ENCODE measurements around the gene FLYWCH1. TPM values are rescaled to one million over a fixed set of nuclear protein-coding genes. Genes with fewer than 3 reads are reported as not detected.

Gene FLYWCH1
- total and polyA plus RNA-seq, 10 of the 15 experiments (the other 5 are each of a cell fraction or from before 2014, with no cell fraction given) = 0.47 to 33.8 (median 11.2) TPM

DNA sequence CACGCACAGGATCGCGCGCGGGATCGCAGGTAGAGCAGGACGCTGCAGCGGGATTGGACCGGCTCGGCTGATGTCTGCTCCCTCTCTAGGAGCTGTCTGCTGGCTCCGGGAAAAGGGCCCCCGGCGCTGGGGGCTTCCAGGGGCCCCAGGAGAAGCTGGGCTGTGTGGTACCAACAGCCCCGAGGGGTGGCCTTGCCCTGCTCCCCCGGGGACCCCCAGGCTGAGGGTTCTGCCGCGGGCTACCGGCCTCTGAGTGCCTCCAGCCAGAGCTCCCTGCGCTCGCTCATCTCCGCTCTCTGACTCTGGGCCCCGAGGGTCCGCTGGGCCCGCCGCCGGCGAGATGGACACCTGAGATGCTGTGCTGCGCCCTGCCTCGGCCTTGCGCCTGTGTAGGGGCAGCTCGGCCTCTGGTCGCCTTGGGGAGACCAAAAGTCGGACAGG lies 56.0 kb downstream of the FLYWCH1 start:
- Histone ChIP-seq H2AFZ (ENCODE audit: control insufficient read depth, low read depth, low read length) (no peak overlapping the region), H3K27me3 (replicated peaks in 1 of 2; ENCODE audit: control insufficient read depth in 2 of 2, insufficient read depth in 2 of 2, low read length in 1 of 2) (no peaks in the 10 kb centered on the region), H3K36me3 (ENCODE audit: control insufficient read depth in 2 of 2, insufficient read depth in 2 of 2, low read length in 1 of 2) (peaks cover 4 to 10% of the 10 kb centered on the region in 2 experiments; a peak in 3 of 4 replicates), H3K4me3 (no peak overlapping the region), H4K20me1 (ENCODE audit: control insufficient read depth, insufficient read depth) (no peaks in the 10 kb centered on the region), H3K4me2 (ENCODE audit: control insufficient read depth, insufficient read depth) (no peak overlapping the region; the same call in 1 of the 2 replicates), H3K79me2 (ENCODE audit: control insufficient read depth, insufficient read depth, low read length) (peaks cover 16% of the 10 kb centered on the region), H3K27ac (ENCODE audit: control insufficient read depth, insufficient read depth) (no peak overlapping the region), H3K4me1 (ENCODE audit: control insufficient read depth, insufficient read depth, low read length) (peaks cover 36% of the 10 kb centered on the region), H3K9me3 (replicated peaks; ENCODE audit: control insufficient read depth, insufficient read depth, low read length) (no peaks in the 10 kb centered on the region), H3K9ac (ENCODE audit: control insufficient read depth, insufficient read depth, low read length) (no peak overlapping the region)
- SMC1A ChIA-PET (ENCODE audit: uncharacterized antibody, unreplicated experiment) = no interaction called here
- CTCF ChIA-PET = no interaction called here
- DNase-seq (ENCODE audit: low read depth, low spot score) = no peak
- RAD21 ChIA-PET (ENCODE audit: unreplicated experiment) = interaction anchor here (0.6 kb wide), 1 partner anchor 452 kb away, joined by 3 read pairs; no protein-coding TSS in a partner anchor
- POLR2A ChIA-PET = interaction anchor here (0.6 to 0.7 kb wide), 4 partner anchors 13 to 55 kb away, joined by 3 to 9 read pairs (median 4); no protein-coding TSS in a partner anchor
- WGBS (ENCODE audit: insufficient coverage, insufficient replicate concordance, low lambda C conversion rate, missing lambda C conversion rate) = 66% methylated on average over 32 of the region's 33 CpGs
- in situ Hi-C loops (cut with MboI) (no loop called here), intact Hi-C loops (cut with micrococcal nuclease; ENCODE audit: unreplicated experiment) (no loop called here)
- ATAC-seq = no peak
- FAIRE-seq = no peak
- BruUV-seq (replicated peaks) = no TSS peak
- no peak for TF ChIP-seq CHD2 (IDR thresholded peaks at IDR 0.05; ENCODE audit: borderline replicate concordance, low read depth, low read length)
- no peak for TF ChIP-seq BRCA1 (IDR thresholded peaks at IDR 0.05; ENCODE audit: low read depth, low read length)
- TF ChIP-seq SPI1 (IDR thresholded peaks at IDR 0.05; ENCODE audit: borderline replicate concordance, insufficient read depth, low read depth, low read length) = no peak
- no peak for TF ChIP-seq ATF7 (IDR thresholded peaks at IDR 0.05; ENCODE audit: low read depth)
- TF ChIP-seq NFXL1 (IDR thresholded peaks at IDR 0.05; ENCODE audit: borderline replicate concordance) = no peak
- no peak for TF ChIP-seq ZNF622 (IDR thresholded peaks at IDR 0.05)
- TF ChIP-seq ZNF274 (IDR thresholded peaks at IDR 0.05; ENCODE audit: insufficient read depth, insufficient read length) = no peak
- no peak for TF ChIP-seq EED (IDR thresholded peaks at IDR 0.05; ENCODE audit: low read depth)
- TF ChIP-seq CBX3 (IDR thresholded peaks at IDR 0.05; ENCODE audit: borderline replicate concordance, low read depth) = no peak
- TF ChIP-seq, protein P1, sequence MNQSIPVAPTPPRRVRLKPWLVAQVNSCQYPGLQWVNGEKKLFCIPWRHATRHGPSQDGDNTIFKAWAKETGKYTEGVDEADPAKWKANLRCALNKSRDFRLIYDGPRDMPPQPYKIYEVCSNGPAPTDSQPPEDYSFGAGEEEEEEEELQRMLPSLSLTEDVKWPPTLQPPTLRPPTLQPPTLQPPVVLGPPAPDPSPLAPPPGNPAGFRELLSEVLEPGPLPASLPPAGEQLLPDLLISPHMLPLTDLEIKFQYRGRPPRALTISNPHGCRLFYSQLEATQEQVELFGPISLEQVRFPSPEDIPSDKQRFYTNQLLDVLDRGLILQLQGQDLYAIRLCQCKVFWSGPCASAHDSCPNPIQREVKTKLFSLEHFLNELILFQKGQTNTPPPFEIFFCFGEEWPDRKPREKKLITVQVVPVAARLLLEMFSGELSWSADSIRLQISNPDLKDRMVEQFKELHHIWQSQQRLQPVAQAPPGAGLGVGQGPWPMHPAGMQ (IDR thresholded peaks at IDR 0.05; ENCODE audit: borderline replicate concordance) = no peak
- no peak for TF ChIP-seq STAT1 (conservative IDR thresholded peaks at IDR 0.05)
- TF ChIP-seq FOXK2 (IDR thresholded peaks at IDR 0.05) = no peak
- no peak for TF ChIP-seq JUNB (IDR thresholded peaks at IDR 0.05)
- TF ChIP-seq, protein P2, sequence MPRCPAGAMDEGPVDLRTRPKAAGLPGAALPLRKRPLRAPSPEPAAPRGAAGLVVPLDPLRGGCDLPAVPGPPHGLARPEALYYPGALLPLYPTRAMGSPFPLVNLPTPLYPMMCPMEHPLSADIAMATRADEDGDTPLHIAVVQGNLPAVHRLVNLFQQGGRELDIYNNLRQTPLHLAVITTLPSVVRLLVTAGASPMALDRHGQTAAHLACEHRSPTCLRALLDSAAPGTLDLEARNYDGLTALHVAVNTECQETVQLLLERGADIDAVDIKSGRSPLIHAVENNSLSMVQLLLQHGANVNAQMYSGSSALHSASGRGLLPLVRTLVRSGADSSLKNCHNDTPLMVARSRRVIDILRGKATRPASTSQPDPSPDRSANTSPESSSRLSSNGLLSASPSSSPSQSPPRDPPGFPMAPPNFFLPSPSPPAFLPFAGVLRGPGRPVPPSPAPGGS (IDR thresholded peaks at IDR 0.05; ENCODE audit: borderline replicate concordance, insufficient read depth, low read depth, low read length, poor library complexity, severe bottlenecking) = no peak
- TF ChIP-seq CHD4 (IDR thresholded peaks at IDR 0.05) = no peak
- TF ChIP-seq, protein P3, sequence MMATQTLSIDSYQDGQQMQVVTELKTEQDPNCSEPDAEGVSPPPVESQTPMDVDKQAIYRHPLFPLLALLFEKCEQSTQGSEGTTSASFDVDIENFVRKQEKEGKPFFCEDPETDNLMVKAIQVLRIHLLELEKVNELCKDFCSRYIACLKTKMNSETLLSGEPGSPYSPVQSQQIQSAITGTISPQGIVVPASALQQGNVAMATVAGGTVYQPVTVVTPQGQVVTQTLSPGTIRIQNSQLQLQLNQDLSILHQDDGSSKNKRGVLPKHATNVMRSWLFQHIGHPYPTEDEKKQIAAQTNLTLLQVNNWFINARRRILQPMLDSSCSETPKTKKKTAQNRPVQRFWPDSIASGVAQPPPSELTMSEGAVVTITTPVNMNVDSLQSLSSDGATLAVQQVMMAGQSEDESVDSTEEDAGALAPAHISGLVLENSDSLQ (IDR thresholded peaks at IDR 0.05) = no peak
